Measurements from ENCODE around the gene HNRNPA3. TPM values are rescaled to one million over a fixed set of nuclear protein-coding genes. Genes with fewer than 3 reads are reported as not detected.
"Not testable (repeated sequence)": the region's sequence is repeated elsewhere in the genome, so short reads cannot be mapped to it uniquely, and the experiment has no call there.

Gene HNRNPA3
- total RNA-seq, 2 experiments from 2014 or later, result 329 to 350 TPM

DNA sequence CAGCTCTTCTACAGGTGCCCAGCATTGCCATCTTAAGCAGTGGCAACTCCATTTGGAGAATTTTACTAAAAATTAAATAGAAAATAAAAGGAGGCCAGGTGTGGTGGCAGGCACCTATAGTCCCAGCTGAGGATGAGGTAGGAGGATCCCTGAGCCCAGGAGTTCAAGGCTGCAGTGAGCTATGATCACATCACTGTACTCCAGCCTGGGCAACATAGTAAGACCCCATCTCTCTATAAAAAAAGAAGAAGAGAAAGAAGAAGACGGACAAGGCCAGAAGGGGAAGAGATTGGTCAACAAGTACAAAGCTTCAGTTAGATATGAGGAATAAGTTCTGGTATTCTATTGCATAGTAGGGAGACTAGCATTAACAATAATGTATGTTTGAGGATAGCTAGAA lies 21.7 kb upstream of the HNRNPA3 start:
- Mint-ChIP-seq H3K9me3 (ENCODE audit: insufficient read depth) (no peaks in the 10 kb centered on the region), H3K36me3 (ENCODE audit: low read depth) (no peaks in the 10 kb centered on the region), H3K4me1 (ENCODE audit: low read depth) (no peaks in the 10 kb centered on the region), H3K27ac (no peak overlapping the region), H3K27me3 (ENCODE audit: low read depth) (peaks cover 5% of the 10 kb centered on the region), H3K4me3 (no peak overlapping the region)
- ChIA-PET CTCF (interaction anchor here (0.8 to 1.3 kb wide), 2 partner anchors 26 to 105 kb away, joined by 3 to 7 read pairs; no protein-coding TSS in a partner anchor), POLR2A (interaction anchor here (0.6 to 1.0 kb wide), 2 partner anchors 13 to 17 kb away, joined by 3 to 4 read pairs; no protein-coding TSS in a partner anchor)
- DNase-seq (no peak), ATAC-seq (no peak)

- H3K27me3 Mint-ChIP-seq (ENCODE audit: low read depth), result no peaks in the 10 kb centered on the region
- H3K4me3 Mint-ChIP-seq, result no peak overlapping the region
- no peaks in the 10 kb centered on the region for H3K36me3 Mint-ChIP-seq (ENCODE audit: low read depth)
- DNase-seq (no peak), ATAC-seq (no peak)
- no peaks in the 10 kb centered on the region for H3K9me3 Mint-ChIP-seq (ENCODE audit: insufficient read depth)
- H3K27ac Mint-ChIP-seq, result no peak overlapping the region
- no peaks in the 10 kb centered on the region for H3K4me1 Mint-ChIP-seq (ENCODE audit: low read depth)
- ChIA-PET CTCF (no interaction called here), POLR2A (no interaction called here)
Observed at GRCh38 chr2:177192788-177193187, 19.8 kb upstream of the HNRNPA3 start.

DNA sequence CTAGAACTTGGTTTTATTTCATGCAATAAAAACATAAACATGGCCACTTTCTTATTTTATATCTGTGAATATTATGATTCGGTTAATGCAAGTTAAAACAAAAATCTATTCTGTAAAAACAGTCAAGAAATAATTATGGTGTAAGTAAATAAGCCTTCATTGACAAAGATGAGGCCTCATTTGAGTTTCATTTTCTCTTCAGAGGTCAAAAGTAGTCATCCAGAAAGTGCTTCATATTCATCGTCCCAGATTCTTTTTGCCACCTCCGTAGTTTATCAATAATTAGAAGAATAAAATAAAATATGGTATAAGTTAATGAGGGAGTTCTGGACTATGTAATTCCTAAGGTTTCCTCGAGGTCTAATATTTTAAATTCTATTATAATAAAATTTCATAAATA lies 19.4 kb upstream of the HNRNPA3 start:
- Mint-ChIP-seq H3K27ac (no peak overlapping the region), H3K9me3 (ENCODE audit: insufficient read depth) (no peaks in the 10 kb centered on the region), H3K27me3 (ENCODE audit: low read depth) (no peaks in the 10 kb centered on the region), H3K4me3 (no peak overlapping the region), H3K4me1 (ENCODE audit: low read depth) (no peaks in the 10 kb centered on the region), H3K36me3 (ENCODE audit: low read depth) (no peaks in the 10 kb centered on the region)
- ATAC-seq, result no peak
- no peak for DNase-seq
- CTCF ChIA-PET, result interaction anchor here (1.1 to 1.5 kb wide), 3 partner anchors 17 to 142 kb away, joined by 3 to 12 read pairs (median 4); no protein-coding TSS in a partner anchor
- POLR2A ChIA-PET, result interaction anchor here (0.9 kb wide), 1 partner anchor 71 kb away, joined by 4 read pairs; the partner anchor contains the start of gene NFE2L2

- CTCF ChIA-PET, result interaction anchor here (0.7 to 1.5 kb wide), 4 partner anchors 7 to 140 kb away, joined by 3 to 4 read pairs (median 3); no protein-coding TSS in a partner anchor
- no peak overlapping the region for H3K4me3 Mint-ChIP-seq
- no peaks in the 10 kb centered on the region for H3K4me1 Mint-ChIP-seq (ENCODE audit: low read depth)
- ATAC-seq, result no peak
- no peak for DNase-seq
- no peaks in the 10 kb centered on the region for H3K9me3 Mint-ChIP-seq (ENCODE audit: insufficient read depth)
- no peaks in the 10 kb centered on the region for H3K27me3 Mint-ChIP-seq (ENCODE audit: low read depth)
- no peaks in the 10 kb centered on the region for H3K36me3 Mint-ChIP-seq (ENCODE audit: low read depth)
- POLR2A ChIA-PET, result no interaction called here
- H3K27ac Mint-ChIP-seq, result no peak overlapping the region
Observed at GRCh38 chr2:177195194-177195593, 17.4 kb upstream of the HNRNPA3 start.

GRCh38 chr2:177200419-177200818 lies 12.2 kb upstream of the HNRNPA3 start:
- H3K9me3 Mint-ChIP-seq (ENCODE audit: insufficient read depth); H3K36me3 Mint-ChIP-seq (ENCODE audit: low read depth); CTCF ChIA-PET; POLR2A ChIA-PET; H3K4me3 Mint-ChIP-seq; ATAC-seq; H3K27me3 Mint-ChIP-seq (ENCODE audit: low read depth); H3K27ac Mint-ChIP-seq; H3K4me1 Mint-ChIP-seq (ENCODE audit: low read depth); DNase-seq: not testable (repeated sequence)

GRCh38 chr2:177201919-177202346 lies 10.7 kb upstream of the HNRNPA3 start:
- Mint-ChIP-seq H3K27me3 (ENCODE audit: low read depth) (no peaks in the 10 kb centered on the region), H3K27ac (no peak overlapping the region), H3K4me1 (ENCODE audit: low read depth) (peaks cover 2% of the 10 kb centered on the region), H3K4me3 (no peak overlapping the region), H3K36me3 (ENCODE audit: low read depth) (peaks cover 2% of the 10 kb centered on the region), H3K9me3 (ENCODE audit: insufficient read depth) (no peaks in the 10 kb centered on the region)
- DNase-seq (no peak), ATAC-seq (no peak)
- ChIA-PET CTCF (interaction anchor here (0.5 to 1.8 kb wide), 4 partner anchors 7 to 648 kb away, joined by 3 to 8 read pairs (median 3); no protein-coding TSS in a partner anchor), POLR2A (interaction anchor here (0.7 to 2.0 kb wide), 4 partner anchors 9 to 63 kb away, joined by 3 to 18 read pairs (median 3); partner anchors contain the start of genes HNRNPA3 and NFE2L2)

GRCh38 chr2:177204417-177204816 lies 8.2 kb upstream of the HNRNPA3 start:
- ChIA-PET POLR2A (interaction anchor here (1.2 kb wide), 1 partner anchor 40 kb away, joined by 3 read pairs; no protein-coding TSS in a partner anchor), CTCF (interaction anchor here (0.8 to 2.9 kb wide), 2 partner anchors 17 to 39 kb away, joined by 3 to 15 read pairs; no protein-coding TSS in a partner anchor)
- ATAC-seq, result no peak
- H3K27ac Mint-ChIP-seq, result no peak overlapping the region
- no peak overlapping the region for H3K4me3 Mint-ChIP-seq
- peaks cover 6% of the 10 kb centered on the region for H3K4me1 Mint-ChIP-seq (ENCODE audit: low read depth)
- peaks cover 2% of the 10 kb centered on the region for H3K36me3 Mint-ChIP-seq (ENCODE audit: low read depth)
- no peak for DNase-seq
- H3K9me3 Mint-ChIP-seq (ENCODE audit: insufficient read depth), result no peaks in the 10 kb centered on the region
- no peaks in the 10 kb centered on the region for H3K27me3 Mint-ChIP-seq (ENCODE audit: low read depth)

DNA sequence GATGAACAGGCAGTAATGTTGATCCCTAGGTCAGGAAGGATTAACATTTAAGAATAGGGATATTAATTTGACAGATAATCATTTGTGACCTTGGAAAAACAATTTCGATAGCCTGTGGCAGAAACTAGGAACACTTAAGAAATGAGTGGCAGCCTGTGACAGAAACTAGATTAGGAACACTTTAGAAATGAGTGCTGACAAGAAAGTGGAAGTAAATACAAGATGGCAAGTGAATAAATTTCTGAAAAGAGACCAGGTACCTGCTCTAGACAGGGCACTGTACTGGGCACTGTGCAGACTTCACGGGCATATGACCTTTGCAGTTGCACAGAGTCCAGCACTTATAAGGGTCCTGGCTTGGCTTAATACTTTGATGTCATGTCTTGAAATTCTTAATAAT lies 5.5 kb upstream of the HNRNPA3 start:
- peaks cover 15% of the 10 kb centered on the region for H3K4me1 Mint-ChIP-seq (ENCODE audit: low read depth)
- ChIA-PET POLR2A (no interaction called here), CTCF (interaction anchor here (1.4 kb wide), 1 partner anchor 43 kb away, joined by 8 read pairs; no protein-coding TSS in a partner anchor)
- DNase-seq, result no peak
- H3K27me3 Mint-ChIP-seq (ENCODE audit: low read depth), result no peaks in the 10 kb centered on the region
- no peaks in the 10 kb centered on the region for H3K9me3 Mint-ChIP-seq (ENCODE audit: insufficient read depth)
- no peak overlapping the region for H3K4me3 Mint-ChIP-seq
- no peak overlapping the region for H3K27ac Mint-ChIP-seq
- H3K36me3 Mint-ChIP-seq (ENCODE audit: low read depth), result peaks cover 5% of the 10 kb centered on the region
- ATAC-seq, result no peak

DNA sequence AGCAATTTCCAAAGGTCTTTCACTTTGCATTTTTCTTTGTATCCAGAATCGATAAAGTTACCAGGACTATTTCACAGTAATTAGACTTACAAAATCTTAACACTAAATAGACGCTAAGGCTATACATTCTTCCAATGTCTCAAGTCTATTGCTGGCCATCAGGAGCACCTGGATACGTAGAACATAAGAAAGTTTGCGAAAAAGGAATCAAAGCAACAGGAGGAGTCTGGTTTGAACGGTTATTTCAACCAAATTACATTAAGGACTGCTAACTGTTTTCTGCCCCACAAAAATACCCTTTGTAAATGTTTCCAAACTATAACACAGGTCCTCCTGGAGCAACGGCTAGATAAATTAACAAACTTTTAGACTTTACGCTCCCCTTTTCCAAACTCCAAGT lies 1.4 kb upstream of the HNRNPA3 start:
- ATAC-seq, result no peak
- H3K4me1 Mint-ChIP-seq (ENCODE audit: low read depth), result peaks cover 36% of the 10 kb centered on the region

DNA sequence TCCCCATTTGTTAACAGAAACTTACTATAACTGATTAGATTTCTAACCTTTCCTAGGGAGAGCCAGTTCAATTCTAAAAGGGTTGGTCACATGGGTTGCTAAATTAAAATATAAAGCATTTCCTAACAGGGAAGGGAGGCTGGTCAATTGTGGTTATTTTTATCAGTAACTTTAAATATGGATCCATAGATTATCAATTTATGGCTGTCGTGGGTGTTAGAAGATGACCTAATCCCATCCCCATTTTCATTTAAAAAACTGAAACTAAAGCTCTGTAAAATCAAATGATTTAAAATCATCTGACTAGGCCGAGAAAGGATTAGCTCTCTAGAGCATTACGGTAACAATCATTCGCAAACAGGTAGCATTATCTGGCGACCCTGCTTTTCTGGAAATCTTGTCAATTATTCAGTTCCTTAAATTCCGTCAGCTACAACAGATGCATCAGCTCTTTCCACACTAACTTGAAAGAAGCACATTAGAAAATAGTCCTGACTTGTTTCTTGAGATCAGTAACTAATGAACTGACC lies 953 bp upstream of the HNRNPA3 start:
- peak overlapping the region; percentile 92 for H3K4me3 Mint-ChIP-seq
- H3K4me1 Mint-ChIP-seq (ENCODE audit: low read depth), result peaks cover 40% of the 10 kb centered on the region
- ATAC-seq (no peak), DNase-seq (no peak)
- ChIA-PET CTCF (interaction anchor here (0.6 to 1.7 kb wide), 13 partner anchors 11 to 122 kb away, joined by 3 to 21 read pairs (median 4); no protein-coding TSS in a partner anchor), POLR2A (interaction anchor here (0.7 to 1.7 kb wide), 21 partner anchors 10 to 78 kb away, joined by 3 to 84 read pairs (median 5); partner anchors contain the start of gene NFE2L2)
- H3K9me3 Mint-ChIP-seq (ENCODE audit: insufficient read depth), result no peaks in the 10 kb centered on the region
- peak overlapping the region; percentile 99 for H3K27ac Mint-ChIP-seq
- no peaks in the 10 kb centered on the region for H3K27me3 Mint-ChIP-seq (ENCODE audit: low read depth)
- peaks cover 39% of the 10 kb centered on the region for H3K36me3 Mint-ChIP-seq (ENCODE audit: low read depth)

More for the DNA sequence above, 1.4 kb upstream of the HNRNPA3 start:
- Mint-ChIP-seq H3K27ac (peak overlapping the region; percentile 99), H3K4me3 (peak overlapping the region; percentile 92), H3K27me3 (ENCODE audit: low read depth) (no peaks in the 10 kb centered on the region), H3K36me3 (ENCODE audit: low read depth) (peaks cover 36% of the 10 kb centered on the region), H3K9me3 (ENCODE audit: insufficient read depth) (no peaks in the 10 kb centered on the region)
- CTCF ChIA-PET, result interaction anchor here (0.6 to 1.7 kb wide), 10 partner anchors 10 to 123 kb away, joined by 3 to 21 read pairs (median 4); no protein-coding TSS in a partner anchor
- POLR2A ChIA-PET, result interaction anchor here (0.7 to 1.7 kb wide), 17 partner anchors 9 to 78 kb away, joined by 3 to 84 read pairs (median 5); partner anchors contain the start of gene NFE2L2
- DNase-seq, result no peak

DNA sequence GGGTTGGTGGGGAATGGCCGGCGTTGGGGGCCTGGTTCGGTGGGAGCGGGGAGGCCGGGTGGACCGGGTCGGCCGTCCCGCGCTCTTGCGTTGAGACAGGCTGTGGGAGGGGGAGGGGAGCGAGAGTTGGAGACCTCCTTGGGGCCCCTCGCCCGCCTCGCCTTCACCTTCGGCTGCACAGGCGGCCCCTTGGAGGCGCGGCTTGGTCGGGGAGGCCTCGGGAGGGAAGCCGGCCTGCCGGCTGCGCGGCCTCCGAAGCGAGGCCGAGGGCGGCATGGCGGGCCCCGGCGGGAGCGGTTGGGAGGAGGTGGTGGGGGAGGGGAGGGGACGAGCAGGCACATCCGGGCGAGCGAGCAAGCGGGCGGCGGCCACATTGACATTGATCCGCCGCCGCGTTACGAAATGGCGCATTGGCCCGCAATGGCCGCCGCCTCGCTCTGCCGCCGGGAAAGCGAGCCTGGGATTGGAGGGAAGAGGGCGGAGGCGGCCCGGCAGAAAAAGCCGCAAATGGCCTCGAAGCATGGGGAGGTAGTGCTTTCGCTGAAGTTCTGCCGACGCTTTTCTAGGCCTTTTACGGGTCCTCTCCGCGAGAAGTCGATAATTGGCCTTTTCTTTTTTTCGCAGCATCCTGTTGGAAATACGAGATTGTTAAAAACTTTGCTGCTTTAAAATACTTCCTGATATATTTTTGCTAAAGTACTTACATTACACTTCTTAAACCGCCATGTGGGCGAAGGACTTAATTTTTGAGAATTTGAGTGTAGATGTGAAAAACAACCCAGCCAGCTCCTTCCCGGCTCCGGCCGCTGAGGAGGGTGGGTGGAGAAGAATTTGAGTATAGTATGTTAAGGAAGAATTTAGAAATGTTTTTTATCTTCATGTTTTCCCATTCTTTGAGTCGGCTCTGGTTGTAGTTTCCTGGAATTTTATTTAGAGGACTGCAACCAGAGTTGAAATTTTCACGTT lies 580 bp downstream of the HNRNPA3 start:
- Mint-ChIP-seq H3K27me3 (ENCODE audit: low read depth) (no peaks in the 10 kb centered on the region), H3K9me3 (ENCODE audit: insufficient read depth) (no peaks in the 10 kb centered on the region), H3K27ac (peak overlapping the region; percentile 99), H3K4me3 (peak overlapping the region; percentile 92), H3K36me3 (ENCODE audit: low read depth) (peaks cover 52% of the 10 kb centered on the region), H3K4me1 (ENCODE audit: low read depth) (peaks cover 45% of the 10 kb centered on the region)
- CTCF ChIA-PET, result interaction anchor here (0.7 to 1.7 kb wide), 8 partner anchors 14 to 181 kb away, joined by 3 to 21 read pairs (median 6); partner anchors contain the start of gene NFE2L2
- POLR2A ChIA-PET, result interaction anchor here (0.6 to 2.9 kb wide), 21 partner anchors 8 to 180 kb away, joined by 3 to 84 read pairs (median 5); partner anchors contain the start of gene NFE2L2
- ATAC-seq (peak; percentile 67), DNase-seq (peak; percentile 95)

Data from activated CD8-positive, alpha-beta T cell treated with anti-CD3 and anti-CD28 coated beads, Interleukin-2, amount 10 ng/mL, durations not matched to agents 7 days and 5 days (primary cell).